Ammon's horn (tissue), 1 donor: ENCODE measurements around the gene AP1G2.
A peak's percentile ranks its signal among the peaks of the same experiment; 100 is the strongest.

Experiments
- DNase-seq: peaks from one replicate; pipeline ENCODE4 v3.0.0-alpha.2; 2016; ENCODE audit warnings: low spot score

Gene AP1G2

DNA sequence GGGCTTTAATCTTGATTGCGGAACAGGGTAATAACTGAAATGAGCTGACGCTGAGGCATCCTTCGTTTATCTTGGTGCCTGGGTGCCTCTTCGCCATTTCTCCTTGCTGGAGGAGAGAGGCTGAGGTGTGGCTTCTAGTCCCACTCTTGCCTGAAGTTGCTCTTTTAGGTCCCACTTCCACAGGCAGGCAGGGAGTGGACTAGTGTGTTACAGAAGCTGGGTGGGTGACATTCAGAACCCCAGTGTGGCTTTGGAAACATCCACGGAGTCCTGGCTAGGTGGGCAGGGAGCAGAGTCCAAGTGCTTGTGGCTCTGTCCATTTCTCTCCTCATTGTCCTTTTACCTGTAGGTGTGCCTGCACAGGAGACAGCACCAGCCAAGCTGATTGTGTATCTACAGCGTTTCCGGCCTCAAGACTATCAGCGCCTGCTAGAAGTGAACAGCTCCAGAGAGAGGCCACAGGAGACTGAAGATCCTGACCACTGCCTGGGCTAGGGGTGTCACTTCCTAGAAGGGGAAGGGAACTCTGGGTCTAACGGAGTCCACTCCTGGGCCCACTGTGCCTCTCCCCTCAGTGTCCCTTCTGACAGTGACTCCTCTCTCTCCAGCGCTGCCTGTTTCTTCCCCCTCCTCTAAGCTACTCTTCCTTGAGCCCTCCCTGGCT, 9.1 kb downstream of the AP1G2 start:
- no peak for DNase-seq

DNA sequence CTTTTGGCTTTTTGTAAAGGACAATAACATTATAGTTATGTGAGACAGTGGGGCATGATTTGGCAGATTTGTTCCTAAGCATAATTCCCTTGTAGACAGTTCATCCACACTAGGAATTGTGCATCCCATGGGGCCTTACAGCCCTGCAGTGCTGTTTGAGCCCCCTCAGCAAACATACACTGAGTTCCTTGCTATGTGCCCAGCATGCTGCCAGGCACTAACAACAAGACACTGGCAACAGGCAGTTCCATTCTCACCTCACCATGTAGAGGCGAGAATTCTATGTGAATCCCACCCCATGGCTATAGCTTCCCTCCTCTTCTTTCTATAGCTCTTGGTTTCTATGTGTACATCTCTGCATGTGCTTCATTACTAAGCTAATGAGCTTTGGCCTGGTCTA, 9.6 kb downstream of the AP1G2 start:
- no peak for DNase-seq

DNA sequence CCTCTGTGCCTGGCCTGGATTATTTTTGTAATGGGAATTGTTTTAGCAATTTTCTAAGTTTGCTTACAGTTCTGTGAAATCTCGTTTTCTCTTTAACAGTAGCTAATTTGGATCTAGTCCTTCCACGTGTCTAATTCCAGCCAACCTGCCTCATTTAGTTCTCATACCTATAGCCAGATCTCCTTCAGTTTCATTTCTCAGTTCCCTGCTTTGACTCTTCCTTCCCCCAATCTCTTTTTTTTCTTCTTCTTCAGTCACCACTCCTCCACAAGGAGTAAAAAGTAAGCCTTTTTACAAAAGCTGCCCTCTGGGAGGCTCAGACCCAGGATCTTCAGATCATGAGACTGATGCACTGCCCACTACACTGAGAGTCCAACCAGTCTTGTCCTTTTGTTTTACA, 10.1 kb downstream of the AP1G2 start:
- DNase-seq, result no peak

DNA sequence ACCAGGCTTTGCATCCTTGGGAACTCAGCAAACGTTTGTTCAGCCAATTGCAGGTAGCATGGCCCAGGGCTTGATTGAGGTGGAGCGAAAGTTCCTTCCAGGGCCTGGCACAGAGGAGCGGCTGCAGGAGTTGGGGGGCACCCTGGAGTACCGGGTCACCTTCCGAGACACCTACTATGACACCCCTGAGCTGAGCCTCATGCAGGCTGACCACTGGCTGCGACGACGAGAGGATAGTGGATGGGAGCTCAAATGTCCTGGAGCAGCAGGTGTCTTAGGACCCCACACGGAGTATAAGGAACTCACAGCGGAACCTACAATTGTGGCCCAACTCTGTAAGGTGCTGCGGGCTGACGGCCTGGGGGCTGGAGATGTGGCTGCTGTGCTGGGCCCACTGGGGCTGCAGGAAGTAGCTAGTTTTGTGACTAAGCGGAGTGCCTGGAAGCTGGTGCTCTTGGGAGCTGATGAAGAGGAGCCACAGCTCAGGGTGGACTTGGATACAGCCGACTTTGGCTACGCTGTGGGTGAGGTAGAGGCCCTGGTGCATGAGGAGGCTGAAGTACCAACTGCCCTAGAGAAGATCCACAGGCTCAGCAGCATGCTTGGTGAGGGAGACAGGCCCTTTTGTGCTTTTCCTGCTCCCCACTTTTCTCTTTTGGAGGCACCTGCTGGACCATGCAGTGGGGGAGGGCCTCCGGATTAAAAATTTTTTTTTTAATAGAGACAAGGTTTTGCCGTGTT, 10.7 kb downstream of the AP1G2 start:
- DNase-seq, result no peak

DNA sequence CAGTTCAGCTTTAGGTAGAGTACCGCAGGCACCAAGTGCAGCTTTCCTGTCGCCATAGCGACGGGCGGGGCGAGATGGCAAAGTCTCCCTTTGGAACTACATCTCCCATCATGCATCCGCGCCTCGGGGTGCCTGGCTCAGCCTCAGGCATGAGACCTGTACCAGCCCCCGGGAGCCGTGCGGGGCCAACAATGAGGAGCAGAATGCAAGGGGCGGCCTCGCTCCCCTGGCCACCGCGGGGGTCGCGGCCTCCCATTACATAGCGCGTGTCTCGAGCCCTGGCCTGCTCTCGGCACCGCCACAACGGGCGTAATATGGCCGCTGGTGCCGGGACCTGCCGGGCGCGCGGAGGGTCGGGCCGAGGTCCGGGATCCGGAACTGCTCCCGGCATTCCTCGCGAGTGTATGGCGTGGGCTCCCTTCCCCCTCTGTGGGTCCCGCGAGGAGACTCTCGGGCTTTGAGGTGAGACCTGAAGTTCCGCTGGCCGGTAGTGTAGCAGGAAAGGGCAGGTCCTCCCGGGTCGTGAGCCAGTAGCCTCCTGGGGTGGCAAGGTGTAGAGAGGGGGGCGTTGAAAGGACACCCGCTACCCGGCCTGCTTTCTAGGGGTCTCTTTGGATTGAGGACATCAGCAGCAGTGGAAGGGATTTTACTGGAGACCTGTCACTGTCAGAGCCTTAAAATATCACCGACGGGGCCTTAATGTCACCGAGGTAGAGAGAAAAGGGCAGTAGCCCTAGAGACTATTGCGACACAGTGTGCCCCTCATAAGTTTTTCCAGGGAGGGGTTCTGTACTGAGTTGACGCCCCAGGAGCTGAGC, 11.5 kb downstream of the AP1G2 start, which contains the start of gene THTPA:
Gene THTPA, plus strand, starts transcription at position 390 of the 818 bp plus-strand sequence. CDS start 487 bp downstream, outside the sequence.
- peak; percentile 97 for DNase-seq

DNA sequence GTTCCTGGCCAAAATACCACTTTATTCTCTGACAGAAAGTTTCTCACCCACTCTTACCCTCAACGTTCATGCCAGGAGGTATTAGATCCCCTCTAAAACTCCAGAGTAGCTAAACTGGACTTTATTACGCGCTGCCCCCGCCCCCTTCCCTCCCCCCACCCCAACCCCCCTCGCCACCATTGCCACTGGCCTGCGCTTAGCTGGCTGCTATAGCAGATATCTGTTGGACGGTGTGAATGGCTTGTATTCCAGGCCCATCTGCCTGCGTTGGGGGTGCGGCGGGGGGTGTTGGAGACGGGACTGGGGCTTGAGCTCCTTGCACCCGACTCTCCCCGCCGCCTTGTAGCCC, 12.1 kb downstream of the AP1G2 start:
- no peak for DNase-seq

DNA sequence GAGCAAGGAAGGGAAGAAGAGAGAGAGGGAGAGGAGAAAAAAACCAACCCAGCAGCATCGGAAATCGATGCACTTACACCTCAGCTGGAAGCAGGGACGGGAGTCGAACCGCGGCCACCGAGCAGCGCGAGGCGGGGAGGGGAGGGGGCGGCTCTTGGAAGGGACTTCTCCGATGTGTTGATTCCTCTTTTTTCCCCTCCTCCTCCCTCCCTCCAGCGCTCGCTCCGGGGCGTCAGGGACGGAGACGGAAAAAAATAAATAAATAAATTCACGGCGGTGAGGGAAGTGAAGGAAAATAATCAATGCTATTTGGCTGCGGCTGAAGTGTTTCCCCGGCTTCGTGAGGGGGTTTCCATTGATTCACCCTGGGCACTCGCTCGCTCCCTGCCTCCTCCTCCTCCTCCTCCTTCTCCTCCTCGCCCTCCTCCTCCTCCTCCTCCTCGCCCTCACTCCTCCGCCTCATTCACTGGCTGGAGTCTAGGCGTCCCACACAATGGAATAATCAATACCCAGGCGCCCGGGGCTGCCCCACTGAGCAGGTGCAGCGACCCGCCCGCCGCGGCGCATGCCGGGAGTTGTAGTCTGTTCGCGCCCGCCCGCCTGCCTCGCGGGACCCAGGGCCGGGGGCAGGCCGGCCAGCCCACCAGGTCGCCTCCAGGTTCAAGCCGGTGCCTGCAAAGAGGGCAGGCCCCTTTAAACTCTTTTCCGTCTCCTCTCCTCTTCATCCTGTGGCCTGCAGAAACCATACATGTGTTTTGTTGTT, 16.1 kb downstream of the AP1G2 start, which contains the start of gene ZFHX2:
Gene ZFHX2, minus strand, starts transcription at position 500 of the 763 bp plus-strand sequence. CDS start 16,440 bp downstream, outside the sequence.
- peak; percentile 87 for DNase-seq

DNA sequence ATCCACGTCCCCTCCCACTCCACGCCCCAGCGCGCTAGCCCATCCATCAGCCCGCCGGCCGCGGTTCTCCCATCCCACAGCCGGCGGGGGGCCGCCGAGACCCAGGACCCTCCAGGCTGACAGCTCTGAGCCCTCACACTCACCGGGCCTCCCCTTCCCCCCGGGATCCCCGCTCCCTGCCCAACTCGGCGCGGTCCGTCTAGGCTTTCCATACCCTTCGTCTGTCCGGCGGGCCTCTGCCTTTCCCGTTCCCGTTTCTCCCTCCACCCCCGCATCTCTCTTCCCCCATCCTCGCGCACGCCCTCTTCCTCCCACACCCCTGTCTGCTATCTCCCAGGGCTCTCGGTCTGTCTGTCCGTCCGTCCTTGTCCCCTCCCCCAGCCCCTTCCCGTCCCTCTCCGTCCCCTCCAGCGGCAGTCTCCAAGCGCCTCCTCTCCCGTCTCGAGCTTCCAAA, 16.8 kb downstream of the AP1G2 start:
- DNase-seq, result no peak

DNA sequence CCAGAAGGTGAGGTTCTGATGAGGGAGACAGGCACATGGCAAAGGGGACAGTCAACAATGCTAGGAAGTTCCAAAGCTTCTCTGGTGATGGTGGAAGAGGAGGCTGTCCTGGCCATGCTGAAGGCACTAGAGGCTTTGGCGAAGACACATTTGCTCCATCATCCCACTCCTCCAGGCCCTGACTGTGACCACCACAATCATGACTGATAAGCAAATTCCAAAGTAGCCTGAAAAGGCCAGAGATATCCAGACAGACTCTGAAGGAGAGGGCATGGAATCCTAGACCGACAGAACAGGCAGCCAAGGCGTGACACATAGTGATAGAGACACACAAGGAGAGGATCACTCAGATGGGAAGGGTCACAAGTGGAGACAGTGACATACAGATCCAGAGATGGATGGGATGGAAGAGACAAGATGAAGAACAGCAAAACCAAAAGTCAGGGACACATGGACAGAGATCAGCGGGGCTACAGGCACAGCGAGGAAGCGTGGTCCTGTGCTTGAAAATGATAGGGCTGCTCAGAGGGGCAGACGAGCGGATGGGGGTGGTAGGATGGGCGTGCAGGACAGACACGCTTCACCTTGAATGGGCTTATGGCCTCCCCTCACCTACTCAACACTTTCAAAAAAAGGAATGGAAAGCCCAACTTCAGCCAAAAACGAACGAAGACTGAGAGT, 17.3 kb downstream of the AP1G2 start:
- DNase-seq, result no peak

DNA sequence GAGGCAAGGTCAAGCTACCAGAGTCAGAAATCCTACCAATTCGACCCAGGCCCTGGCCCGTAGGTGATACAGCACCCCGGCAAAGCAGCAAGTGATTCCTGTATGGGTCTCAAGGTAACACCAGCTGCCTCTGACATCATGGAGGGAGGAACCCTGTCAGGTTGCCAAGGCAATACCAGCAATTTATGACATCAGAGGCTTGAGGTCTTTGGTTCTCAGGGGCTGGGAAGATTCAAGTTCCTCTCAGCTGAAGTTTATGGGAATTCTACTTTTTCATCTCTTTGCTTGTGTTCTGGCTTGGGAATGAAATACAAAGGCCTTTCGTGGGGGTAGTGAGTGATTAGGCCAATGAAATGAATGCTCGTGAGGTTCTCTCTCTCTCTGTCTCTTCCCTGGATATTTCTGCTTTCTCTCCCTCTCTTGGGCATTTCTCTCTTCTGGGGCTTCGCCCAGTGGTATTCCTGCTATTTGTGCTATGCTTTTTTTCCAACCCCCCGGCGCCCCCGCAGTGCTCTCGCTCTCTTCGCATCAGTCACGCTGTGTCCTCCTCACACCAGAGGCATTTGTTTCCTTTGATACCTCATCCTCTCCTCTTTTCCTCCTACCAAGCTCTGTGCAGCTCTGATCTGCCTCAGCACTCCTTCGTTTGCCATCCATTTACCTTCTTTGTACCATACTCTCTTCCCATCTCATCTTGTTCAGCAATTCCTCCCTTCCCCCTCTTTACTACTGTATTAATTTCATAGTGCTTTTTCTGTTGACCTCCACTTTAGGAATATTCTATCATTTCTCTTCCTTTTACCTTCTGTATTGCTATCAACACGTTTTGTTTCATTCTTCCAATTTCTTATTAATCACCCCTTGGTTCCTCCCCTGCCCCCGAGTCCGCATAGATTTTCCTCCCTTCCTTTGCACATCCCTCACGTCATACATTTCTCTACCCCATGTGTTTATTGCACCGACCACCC, 19.0 kb downstream of the AP1G2 start:
- no peak for DNase-seq

DNA sequence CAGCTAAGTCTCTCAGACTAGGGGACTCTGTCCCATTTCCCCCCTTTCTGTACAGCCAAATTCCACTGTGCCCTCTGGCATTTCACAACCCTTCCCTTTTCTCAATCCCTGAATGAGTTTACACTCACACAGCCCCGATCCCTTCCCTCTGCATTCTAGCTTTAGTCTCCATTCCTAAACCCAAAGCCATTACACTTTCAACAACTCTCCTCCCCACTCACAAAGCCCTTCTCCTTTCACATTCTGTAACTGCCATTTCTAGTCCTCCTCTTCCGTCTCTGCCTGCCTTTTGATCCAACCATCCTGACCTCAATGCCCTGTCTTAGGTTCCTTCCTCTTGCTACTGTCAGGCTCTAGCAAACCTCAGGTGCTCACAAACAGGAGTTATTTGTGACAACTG, 19.7 kb downstream of the AP1G2 start:
- DNase-seq, result no peak

DNA sequence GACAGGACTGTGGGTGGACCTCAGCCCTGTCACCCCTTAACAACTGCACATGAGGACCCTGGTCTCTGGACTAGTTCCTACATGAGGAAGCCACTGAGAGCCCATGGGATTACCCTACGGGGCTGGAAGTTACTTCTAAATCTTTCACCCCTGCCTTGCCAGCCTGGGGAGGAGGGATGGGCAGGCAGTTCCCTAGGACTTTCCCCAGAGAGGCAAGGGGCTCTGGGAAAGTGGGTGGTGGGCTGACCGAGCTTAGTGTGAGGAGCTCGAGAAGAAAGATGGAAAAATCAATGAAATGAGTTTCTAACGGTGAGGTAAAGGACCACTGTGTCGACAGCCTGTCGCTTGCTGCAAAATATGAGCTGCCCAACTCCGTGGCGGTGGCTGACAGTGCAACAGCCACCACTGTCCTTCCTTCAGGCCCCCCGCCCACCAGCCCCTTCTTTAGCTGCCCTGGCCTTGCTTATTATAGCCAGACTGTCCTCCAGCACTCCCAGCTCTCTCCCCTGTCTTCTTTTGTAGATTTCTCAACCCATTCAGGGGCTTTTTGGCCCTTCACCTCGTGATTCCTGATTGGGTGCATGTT, 21.0 kb downstream of the AP1G2 start:
- DNase-seq, result no peak

DNA sequence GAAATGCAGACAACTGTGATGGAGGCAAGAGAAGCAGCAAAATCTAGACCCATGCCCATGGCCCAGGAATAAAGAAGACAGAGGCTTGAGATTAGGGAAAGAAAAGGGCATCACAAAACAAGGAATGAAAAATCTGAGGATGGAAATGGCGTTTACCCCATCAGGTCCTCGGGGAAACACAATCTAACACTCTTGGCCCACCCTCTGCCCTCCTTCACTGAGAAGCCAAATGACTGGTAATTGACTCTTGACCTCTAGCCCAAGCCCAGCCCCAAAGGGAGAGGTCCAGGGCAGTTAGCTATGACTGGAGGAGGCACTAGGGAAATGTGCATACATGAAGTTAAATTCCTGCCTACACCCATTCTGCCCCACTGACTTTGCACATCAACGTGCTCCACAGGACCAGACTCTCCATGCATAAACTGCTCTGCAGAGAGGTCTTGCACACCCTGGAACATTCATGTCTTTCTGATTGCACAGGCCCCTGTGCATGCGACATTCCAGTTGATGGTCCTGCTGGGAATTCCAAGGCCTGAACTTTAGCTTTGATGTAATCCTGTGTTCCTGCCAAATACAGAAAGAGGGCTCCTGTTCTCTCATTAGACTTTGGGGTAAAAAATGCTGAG, 21.7 kb downstream of the AP1G2 start:
- no peak for DNase-seq

DNA sequence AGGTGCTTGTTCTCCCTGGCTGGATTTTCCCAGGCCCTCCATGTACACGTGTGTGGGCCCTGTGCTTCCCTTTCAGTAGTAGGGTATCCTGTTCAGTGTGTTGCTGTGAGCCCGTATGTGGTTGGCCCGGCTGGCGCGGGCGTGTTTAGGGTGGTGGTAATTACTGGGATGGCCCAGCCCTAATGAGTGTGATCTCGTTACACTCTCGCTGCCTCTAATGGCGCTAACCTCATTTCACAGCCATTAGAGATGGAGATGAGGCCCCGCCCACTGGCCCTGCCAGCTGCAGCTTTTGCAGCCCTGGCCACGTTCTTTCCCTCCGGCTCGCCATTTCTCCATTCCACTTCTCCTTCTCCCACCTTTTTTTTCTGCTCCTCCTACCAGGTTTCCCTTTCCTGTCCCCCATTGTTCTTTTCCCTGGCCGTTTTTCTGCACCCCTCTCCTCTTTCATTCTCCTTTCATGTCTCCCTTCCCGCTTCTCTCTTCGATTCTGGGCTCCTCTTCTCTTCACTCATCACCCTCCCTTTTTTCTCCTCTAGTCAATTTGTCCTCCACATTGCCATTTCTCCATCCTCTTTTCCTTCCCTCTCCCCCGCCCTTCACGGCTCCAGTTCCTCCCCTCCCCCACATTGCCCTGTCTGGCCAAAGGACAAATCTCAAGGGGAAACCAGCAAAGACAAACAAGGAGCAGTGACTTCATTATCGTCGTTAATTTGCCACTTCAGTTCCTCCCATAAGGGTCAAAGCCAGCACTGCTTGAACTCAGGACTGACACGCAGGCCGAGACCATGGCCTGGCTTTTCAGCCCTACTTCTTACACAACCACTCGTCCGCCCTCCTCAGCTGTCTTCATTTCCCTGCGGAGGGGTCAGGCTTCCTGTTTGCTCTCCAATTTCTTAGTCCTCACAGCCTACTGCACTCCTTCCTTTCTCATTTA, 22.8 kb downstream of the AP1G2 start:
- peak; percentile 65 for DNase-seq

DNA sequence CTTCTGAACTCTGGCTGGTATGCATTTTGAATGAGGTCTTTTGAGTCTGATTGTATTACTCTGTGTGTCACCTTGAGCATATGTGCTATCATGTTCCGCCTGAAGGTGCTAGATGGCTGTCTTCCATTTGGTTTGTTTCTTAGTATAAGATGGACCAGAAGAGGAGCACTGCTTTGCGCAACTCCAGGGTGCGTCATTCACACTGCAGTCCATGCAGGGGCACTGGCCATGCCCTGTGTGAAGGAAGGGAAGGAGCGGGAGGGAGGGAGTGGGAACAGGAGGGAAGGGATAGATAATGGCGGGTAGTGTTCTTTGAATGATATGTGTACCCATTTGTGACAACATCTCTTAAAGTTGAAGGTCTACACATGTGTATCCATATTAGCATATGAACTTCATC, 24.2 kb downstream of the AP1G2 start:
- DNase-seq, result no peak

DNA sequence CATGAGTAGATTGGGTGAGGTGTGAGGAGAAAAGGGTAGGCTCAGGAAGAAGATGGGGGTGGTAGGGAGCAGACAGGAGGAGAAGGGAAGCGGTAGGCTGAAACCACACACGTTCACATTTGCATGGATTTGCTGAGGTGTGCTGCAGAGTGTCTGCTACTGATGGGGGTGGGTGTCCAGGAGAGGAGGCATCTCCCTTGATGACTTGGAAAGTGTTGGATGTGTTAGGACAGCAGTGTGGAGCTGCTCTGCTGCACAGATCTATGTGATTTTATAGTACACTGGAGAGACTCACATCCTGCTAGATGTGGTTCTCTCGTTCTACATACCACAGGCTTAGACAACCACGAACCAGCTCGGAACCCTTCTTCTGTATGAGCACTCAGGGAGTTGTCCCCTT, 25.3 kb downstream of the AP1G2 start:
- DNase-seq, result no peak

DNA sequence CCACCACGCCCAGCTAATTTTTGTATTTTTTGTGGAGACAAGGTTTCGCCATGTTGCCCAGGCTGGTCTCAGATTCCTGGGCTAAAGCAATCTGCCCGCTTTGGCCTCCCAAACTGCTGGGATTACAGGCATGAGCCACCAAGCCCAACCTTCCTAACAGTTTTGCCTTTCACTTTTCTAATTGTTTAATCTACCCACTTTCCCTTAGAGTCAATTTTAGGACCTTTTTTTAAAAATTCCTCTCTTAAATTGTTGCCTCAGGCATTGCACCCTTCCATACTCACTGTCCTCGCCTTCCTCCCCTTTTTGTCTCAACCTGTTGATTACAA, 27.5 kb downstream of the AP1G2 start:
- DNase-seq, result no peak
